Spleen (tissue), 11 donors: ENCODE data around the gene PDE3A. TPM values are rescaled to one million over a fixed set of nuclear protein-coding genes. Genes with fewer than 3 reads are reported as not detected.
A peak's percentile ranks its signal among the peaks of the same experiment; 100 is the strongest.

Experiments
- DNase-seq: peaks from one replicate; pipeline ENCODE4 v3.0.0-alpha.2; 2020
- H3K27ac ChIP-seq, 8 donors: fragments of 200-600 bp; sonication (generic) in 7 of 8; 1 replicate in 4 of 8; 2 replicates in 4 of 8; pipeline versions ENCODE4 v1.5.0 to v1.8.0; 2016 to 2021; ENCODE audit warnings: inconsistent platforms in 4 of 8, mild to moderate bottlenecking in 4 of 8, moderate library complexity in 1 of 8
- H3K27me3 ChIP-seq, 7 donors: fragments of 200-600 bp; sonication (generic) in 6 of 7; replicated peaks in 1 of 7; 1 replicate in 4 of 7; 2 replicates in 3 of 7; pipeline versions ENCODE4 v1.5.0 to v1.8.0; 2016 to 2021; ENCODE audit warnings: inconsistent platforms in 3 of 7, mild to moderate bottlenecking in 1 of 7
- H3K36me3 ChIP-seq, 6 donors: fragments of 200-600 bp; sonication (generic) in 5 of 6; 1 replicate in 4 of 6; 2 replicates in 2 of 6; pipeline versions ENCODE4 v1.5.0 to v1.8.0; 2016 to 2021; ENCODE audit warnings: inconsistent platforms in 2 of 6
- H3K4me1 ChIP-seq, 6 donors: fragments of 200-600 bp; sonication (generic) in 5 of 6; 1 replicate in 3 of 6; 2 replicates in 3 of 6; pipeline versions ENCODE4 v1.5.0 to v1.8.0; 2016 to 2021; ENCODE audit warnings: inconsistent platforms in 3 of 6
- H3K4me3 ChIP-seq, 8 donors: fragments of 200-600 bp; sonication (generic) in 7 of 8; 1 replicate in 4 of 8; 2 replicates in 4 of 8; pipeline versions ENCODE4 v1.5.0 to v1.8.0; 2016 to 2021; ENCODE audit warnings: inconsistent platforms in 4 of 8, mild to moderate bottlenecking in 4 of 8, moderate library complexity in 2 of 8
- H3K9me3 ChIP-seq, 8 donors: fragments of 200-600 bp; sonication (generic) in 7 of 8; 1 replicate in 4 of 8; 2 replicates in 4 of 8; pipeline versions ENCODE4 v1.5.0 to v1.8.0; 2016 to 2021; ENCODE audit warnings: inconsistent platforms in 4 of 8
- CTCF ChIP-seq, 11 experiments: fragments of 200-600 bp in 7 of 11; fragments of 450-650 bp in 4 of 11; sonication (generic) in 4 of 11; IDR thresholded peaks in 8 of 11; conservative IDR thresholded peaks in 3 of 11; 1 replicate in 7 of 11; 2 replicates in 4 of 11; pipeline versions ENCODE4 v1.4.0 to v1.8.0; 2016 to 2021; ENCODE audit warnings: antibody characterized with exemption in 11 of 11, inconsistent platforms in 4 of 11, mild to moderate bottlenecking in 1 of 11
- POLR2A ChIP-seq, 3 donors: fragments of 450-650 bp; IDR thresholded peaks; one replicate each; pipeline ENCODE4 v1.5.1; 2017; ENCODE audit warnings: antibody characterized with exemption in 3 of 3, mild to moderate bottlenecking in 1 of 3
- POLR2AphosphoS5 ChIP-seq, 3 donors: sonication (generic); formaldehyde crosslinking; IDR thresholded peaks; one replicate each; pipeline ENCODE4 v1.5.1; 2017; ENCODE audit warnings: antibody characterized with exemption in 3 of 3
- WGBS, 5 donors: extraction: QIAGEN DNeasy Blood & Tissue Kit in 3 of 5; methylation state at CpG; one replicate each; pipeline versions ENCODE4 v1.1.5 to v1.1.7; 2013 to 2018; 5-methylcytosine and 5-hydroxymethylcytosine counted together
- intact Hi-C: fragments of 100-400 bp; cut with DNase I; formaldehyde crosslinking; loops from one replicate; pipeline ENCODE4 v1.15.0; 2023; ENCODE audit warnings: low total_unique reads
- polyA plus RNA-seq, 3 donors: library from polyadenylated mRNA; stranded (reverse); fragments of 200-250 nt; gene quantifications; one replicate each; pipeline ENCODE4 v1.2.1, GENCODE V29; 2013
- total RNA-seq, 7 donors: library from RNA; depleted of rRNA in 3 of 7; stranded (reverse); fragments of >200 nt in 3 of 7; fragmentation: NEBNext Ultra II Directional in 4 of 7; extraction: Animal tissue kit (Norgen Biotek cat#: 25700) in 4 of 7; gene quantifications; one replicate each; pipeline versions ENCODE4 v1.1.0 to v1.2.1, GENCODE V29; 2016 to 2021
- donor health status: healthy with polysubstance abuse.
- donor health status: DM: no; HTN: no; CAD: no; lungs with moderate emphysema.
- donor health status: DM: no; HTN: no; CAD: no.
- donor health status: Bipolar disorder and iron deficiency.
- donor health status: healthy.
- donor health status: DM: no; HTN: no; CAD: no.
- donor health status: DM: yes; HTN: yes; CAD: no.

Gene PDE3A
- total and polyA plus RNA-seq, 10 donors, result 0.57 to 10.1 (median 7.5) TPM

GRCh38 chr12:20631711-20632110, 263.4 kb downstream of the PDE3A start:
- WGBS, 5 donors, result 66 to 85% (median 82%) methylated on average over 1 of the region's 1 CpG
- no peak for DNase-seq
- H3K4me3 ChIP-seq, result no peak overlapping the region
- H3K27ac ChIP-seq, result no peak overlapping the region
- no peaks in the 10 kb centered on the region for H3K4me1 ChIP-seq
- H3K36me3 ChIP-seq, result no peaks in the 10 kb centered on the region
- TF ChIP-seq POLR2AphosphoS5 (IDR thresholded peaks at IDR 0.05), result no peak
- TF ChIP-seq POLR2A (IDR thresholded peaks at IDR 0.05), result no peak
- no peak for TF ChIP-seq CTCF (IDR thresholded peaks at IDR 0.05 in 8 of 11, conservative IDR thresholded peaks at IDR 0.05 in 3 of 11)
- no peaks in the 10 kb centered on the region for H3K9me3 ChIP-seq
- intact Hi-C loops, result no loop called here
- no peaks in the 10 kb centered on the region for H3K27me3 ChIP-seq

GRCh38 chr12:20641106-20641505, 272.8 kb downstream of the PDE3A start:
- Histone ChIP-seq H3K27me3 (no peaks in the 10 kb centered on the region), H3K27ac (no peak overlapping the region), H3K9me3 (no peaks in the 10 kb centered on the region), H3K4me3 (no peak overlapping the region), H3K4me1 (no peaks in the 10 kb centered on the region), H3K36me3 (no peaks in the 10 kb centered on the region)
- no peak for TF ChIP-seq POLR2AphosphoS5 (IDR thresholded peaks at IDR 0.05)
- TF ChIP-seq CTCF (IDR thresholded peaks at IDR 0.05 in 8 of 11, conservative IDR thresholded peaks at IDR 0.05 in 3 of 11), result no peak
- TF ChIP-seq POLR2A (IDR thresholded peaks at IDR 0.05), result no peak
- intact Hi-C loops, result no loop called here
- DNase-seq, result no peak
- 78 to 90% (median 84%) methylated on average over 3 of the region's 3 CpGs for WGBS, 5 donors

- Histone ChIP-seq H3K36me3 (no peaks in the 10 kb centered on the region), H3K4me3 (no peak overlapping the region), H3K4me1 (no peaks in the 10 kb centered on the region), H3K27ac (no peak overlapping the region), H3K27me3 (no peaks in the 10 kb centered on the region), H3K9me3 (no peaks in the 10 kb centered on the region)
- intact Hi-C loops, result no loop called here
- DNase-seq, result no peak
- 86 to 94% (median 93%) methylated on average over 2 of the region's 2 CpGs for WGBS, 5 donors
- TF ChIP-seq CTCF (IDR thresholded peaks at IDR 0.05 in 8 of 11, conservative IDR thresholded peaks at IDR 0.05 in 3 of 11), result no peak
- no peak for TF ChIP-seq POLR2AphosphoS5 (IDR thresholded peaks at IDR 0.05)
- TF ChIP-seq POLR2A (IDR thresholded peaks at IDR 0.05), result no peak
Measured at GRCh38 chr12:20643822-20644221, 275.5 kb downstream of the PDE3A start.

GRCh38 chr12:20646239-20646827, 278.0 kb downstream of the PDE3A start:
- no peak overlapping the region for H3K4me3 ChIP-seq
- TF ChIP-seq POLR2A (IDR thresholded peaks at IDR 0.05) (no peak), CTCF (IDR thresholded peaks at IDR 0.05 in 8 of 11, conservative IDR thresholded peaks at IDR 0.05 in 3 of 11) (peak in 3 of 11 experiments; percentile 7 to 20 (median 9)), POLR2AphosphoS5 (IDR thresholded peaks at IDR 0.05) (no peak)
- no peaks in the 10 kb centered on the region for H3K9me3 ChIP-seq
- no peak for DNase-seq
- H3K4me1 ChIP-seq, result no peaks in the 10 kb centered on the region
- intact Hi-C loops, result no loop called here
- H3K36me3 ChIP-seq, result no peaks in the 10 kb centered on the region
- no peak overlapping the region for H3K27ac ChIP-seq
- no peaks in the 10 kb centered on the region for H3K27me3 ChIP-seq
- 61 to 71% (median 68%) methylated on average over 3 of the region's 3 CpGs for WGBS, 5 donors
